Nephron (organoid): ENCODE measurements around the gene CERK.

ENCODE experiments used
- H3K27ac Mint-ChIP-seq, 3 experiments: 2 replicates each; pipeline ENCODE4 v1.8.0; 2020; ENCODE audit warnings: mixed read lengths in 3 of 3, mild to moderate bottlenecking in 2 of 3, moderate library complexity in 1 of 3
- H3K27me3 Mint-ChIP-seq: 2 replicates; pipeline ENCODE4 v1.8.0; 2021; ENCODE audit warnings: low read depth, mild to moderate bottlenecking, moderate library complexity, mixed read lengths
- H3K36me3 Mint-ChIP-seq: 2 replicates; pipeline ENCODE4 v1.8.0; 2020; ENCODE audit warnings: low read depth, mixed read lengths
- H3K4me1 Mint-ChIP-seq: 2 replicates; pipeline ENCODE4 v1.8.0; 2020; ENCODE audit warnings: mixed read lengths
- H3K4me3 Mint-ChIP-seq, 3 experiments: 2 replicates each; pipeline ENCODE4 v1.8.0; 2020; ENCODE audit warnings: mild to moderate bottlenecking in 3 of 3, mixed read lengths in 3 of 3, moderate library complexity in 2 of 3
- H3K9me3 Mint-ChIP-seq: 2 replicates; pipeline ENCODE4 v1.8.0; 2020; ENCODE audit warnings: mixed read lengths
- CTCF ChIP-seq, 3 experiments: fragments of 200-600 bp; sonication (generic); IDR thresholded peaks; one replicate each; pipeline ENCODE4 v1.5.0; 2021; ENCODE audit warnings: antibody characterized with exemption in 3 of 3; ENCODE audit not compliant: unreplicated experiment in 3 of 3

Gene CERK

DNA sequence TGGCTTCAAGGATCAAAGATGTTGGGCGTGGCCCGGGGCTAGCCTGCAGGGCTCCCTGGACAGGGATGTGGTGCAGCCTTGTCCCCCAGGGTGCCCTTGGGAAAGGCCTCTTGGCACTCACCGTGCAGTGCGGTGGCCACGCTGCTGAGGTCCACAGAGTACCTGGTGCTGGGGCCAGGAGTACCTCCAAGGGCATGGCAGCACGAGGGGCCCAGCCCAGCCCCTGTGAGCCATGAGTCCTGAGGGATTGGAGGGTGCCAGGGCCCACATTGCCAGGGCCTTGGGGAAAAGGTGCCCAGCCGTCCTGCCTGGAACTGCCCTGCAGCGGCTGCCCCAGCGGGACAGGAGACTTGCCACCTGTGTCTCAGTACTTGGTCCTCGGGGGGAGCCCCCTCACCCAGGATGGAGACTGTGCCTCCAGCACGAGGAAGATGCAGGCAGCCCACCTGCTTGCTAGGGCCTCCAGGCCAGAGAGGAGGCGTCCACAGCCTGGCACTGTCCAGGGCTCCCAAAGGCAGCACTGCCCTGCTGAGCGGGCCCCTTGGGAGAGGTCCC, 73.7 kb downstream of the CERK start:
- Mint-ChIP-seq H3K4me3 (no peak overlapping the region), H3K36me3 (peaks cover 6% of the 10 kb centered on the region), H3K9me3 (no peaks in the 10 kb centered on the region), H3K27me3 (peaks cover 5% of the 10 kb centered on the region), H3K27ac (no peak overlapping the region), H3K4me1 (peaks cover 12% of the 10 kb centered on the region)
- TF ChIP-seq CTCF (IDR thresholded peaks at IDR 0.05; ENCODE audit: unreplicated experiment in 3 of 3), result no peak

GRCh38 chr22:46663436-46664100, 74.5 kb downstream of the CERK start:
- no peaks in the 10 kb centered on the region for H3K9me3 Mint-ChIP-seq
- H3K27me3 Mint-ChIP-seq, result peaks cover 5% of the 10 kb centered on the region
- no peak for TF ChIP-seq CTCF (IDR thresholded peaks at IDR 0.05; ENCODE audit: unreplicated experiment in 3 of 3)
- H3K4me1 Mint-ChIP-seq, result peaks cover 12% of the 10 kb centered on the region
- H3K36me3 Mint-ChIP-seq, result no peaks in the 10 kb centered on the region
- no peak overlapping the region for H3K27ac Mint-ChIP-seq
- H3K4me3 Mint-ChIP-seq, result no peak overlapping the region

- Mint-ChIP-seq H3K27me3 (peaks cover 5% of the 10 kb centered on the region), H3K9me3 (no peaks in the 10 kb centered on the region), H3K27ac (no peak overlapping the region), H3K4me1 (peaks cover 12% of the 10 kb centered on the region), H3K4me3 (no peak overlapping the region), H3K36me3 (no peaks in the 10 kb centered on the region)
- TF ChIP-seq CTCF (IDR thresholded peaks at IDR 0.05; ENCODE audit: unreplicated experiment in 3 of 3), result no peak
Measured at GRCh38 chr22:46663001-46663400, 75.1 kb downstream of the CERK start.

DNA sequence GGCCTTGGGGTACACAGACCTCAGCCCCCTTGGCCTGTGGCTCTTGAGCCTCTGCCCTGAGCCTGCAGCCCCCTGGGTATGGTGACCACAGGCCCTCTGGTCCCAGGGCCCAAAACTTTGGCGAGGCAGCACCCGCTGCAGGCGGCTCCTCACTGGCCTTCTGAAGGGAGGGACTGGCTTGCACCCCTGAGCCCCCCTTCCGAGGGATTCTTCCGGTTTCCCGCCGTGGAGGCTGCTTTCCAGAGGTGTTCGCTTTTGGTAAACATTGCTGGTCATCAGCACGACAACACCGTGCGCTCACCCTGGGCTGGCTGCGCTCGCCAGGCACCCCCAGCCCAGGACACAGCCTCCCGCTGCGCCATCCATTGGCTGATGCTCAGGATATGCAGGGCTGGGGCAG, 75.8 kb downstream of the CERK start:
- no peak for TF ChIP-seq CTCF (IDR thresholded peaks at IDR 0.05; ENCODE audit: unreplicated experiment in 3 of 3)
- no peaks in the 10 kb centered on the region for H3K9me3 Mint-ChIP-seq
- H3K27me3 Mint-ChIP-seq, result peaks cover 5% of the 10 kb centered on the region
- H3K4me3 Mint-ChIP-seq, result no peak overlapping the region
- peaks cover 12% of the 10 kb centered on the region for H3K4me1 Mint-ChIP-seq
- H3K27ac Mint-ChIP-seq, result no peak overlapping the region
- H3K36me3 Mint-ChIP-seq, result no peaks in the 10 kb centered on the region

DNA sequence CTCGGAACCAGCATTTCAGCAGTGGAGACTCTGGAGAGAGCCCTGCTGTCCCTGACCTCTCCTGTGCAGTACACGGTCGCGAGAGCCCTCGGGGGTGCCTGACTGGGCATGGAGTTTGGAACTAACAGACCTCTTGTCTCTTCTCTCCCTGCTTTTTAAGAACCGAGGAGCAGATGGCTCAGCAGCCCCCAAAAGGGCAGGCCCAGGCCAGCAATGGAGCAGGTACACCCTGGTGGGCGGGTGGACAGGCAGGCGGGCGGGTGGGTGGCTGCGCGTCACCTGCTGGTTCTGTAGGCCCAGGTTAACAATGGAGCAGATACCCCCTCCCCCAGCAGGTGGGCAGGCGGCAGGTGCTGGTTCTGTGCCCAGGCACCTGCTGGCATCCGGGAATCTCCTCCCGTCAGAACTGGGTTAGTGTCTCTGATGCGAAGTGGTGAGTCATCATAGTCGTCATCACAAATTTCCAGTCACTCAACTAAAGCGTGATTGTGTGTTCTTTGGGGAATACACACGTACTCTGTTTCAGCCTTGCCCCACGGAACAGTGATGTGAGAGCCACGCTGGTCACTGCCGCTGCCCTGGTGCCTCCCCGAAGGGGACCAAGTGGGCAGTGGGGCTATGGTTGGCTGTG, 76.7 kb downstream of the CERK start:
- peaks cover 12% of the 10 kb centered on the region for H3K4me1 Mint-ChIP-seq
- TF ChIP-seq CTCF (IDR thresholded peaks at IDR 0.05; ENCODE audit: unreplicated experiment in 3 of 3), result no peak
- H3K27me3 Mint-ChIP-seq, result peaks cover 5% of the 10 kb centered on the region
- H3K4me3 Mint-ChIP-seq, result no peak overlapping the region
- peak overlapping the region in 2 of 3 experiments; percentile 19 to 21 for H3K27ac Mint-ChIP-seq
- H3K36me3 Mint-ChIP-seq, result no peaks in the 10 kb centered on the region
- no peaks in the 10 kb centered on the region for H3K9me3 Mint-ChIP-seq
